ENCODE results near the gene XPO4.

XPO4 gene

DNA sequence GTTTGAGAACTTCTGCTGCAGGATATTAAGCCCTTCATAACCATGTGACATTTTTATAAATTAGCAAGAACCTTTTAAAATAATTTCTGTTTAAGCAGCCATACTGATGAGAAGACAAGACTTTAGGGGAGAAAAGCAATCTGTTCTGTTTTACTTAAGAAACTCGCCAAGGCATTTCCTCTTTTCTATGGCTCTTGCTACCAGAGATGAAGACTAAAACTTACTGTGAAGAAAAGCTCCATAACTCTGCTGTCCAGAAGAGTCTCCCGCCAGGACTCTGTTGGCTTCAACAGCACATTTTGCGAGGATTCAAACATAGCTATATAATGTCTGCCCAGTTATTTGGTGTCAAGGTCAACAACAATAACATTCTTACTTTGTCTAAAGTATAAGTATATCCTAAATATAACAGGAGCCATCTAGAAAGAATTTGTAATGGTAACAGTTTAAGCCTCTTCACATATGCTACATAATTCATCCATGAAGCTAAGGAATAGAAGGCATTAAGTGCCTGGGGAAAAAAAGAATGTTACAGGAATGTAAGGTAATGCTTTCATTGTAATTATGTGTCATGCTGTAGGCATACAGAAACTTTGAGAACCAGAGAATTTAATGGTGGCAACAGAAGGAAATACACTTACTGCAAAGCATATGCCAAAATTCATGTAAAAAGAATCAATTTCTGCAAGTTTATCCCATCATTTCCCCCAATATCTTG is 75.5 kb downstream of the XPO4 start:
- no peak for DNase-seq

DNA sequence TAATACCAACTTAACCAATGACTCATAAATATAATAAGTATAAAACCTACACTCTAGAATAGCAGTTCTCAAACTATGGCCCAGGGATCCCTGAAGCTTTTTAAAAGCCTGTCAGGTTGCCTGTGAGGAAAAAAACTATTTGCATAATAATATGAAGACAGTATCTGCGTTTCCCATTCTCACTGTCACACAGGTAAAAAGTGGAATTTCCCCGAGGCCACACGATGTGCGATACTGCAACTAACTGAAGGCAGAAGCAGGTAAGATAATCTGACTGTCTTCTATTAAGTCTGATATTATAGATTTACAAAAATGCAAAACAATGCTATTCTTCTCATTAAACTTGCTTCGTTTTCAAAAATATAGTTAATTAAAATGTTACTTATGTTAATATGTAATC is 76.2 kb downstream of the XPO4 start:
- DNase-seq, result no peak

DNA sequence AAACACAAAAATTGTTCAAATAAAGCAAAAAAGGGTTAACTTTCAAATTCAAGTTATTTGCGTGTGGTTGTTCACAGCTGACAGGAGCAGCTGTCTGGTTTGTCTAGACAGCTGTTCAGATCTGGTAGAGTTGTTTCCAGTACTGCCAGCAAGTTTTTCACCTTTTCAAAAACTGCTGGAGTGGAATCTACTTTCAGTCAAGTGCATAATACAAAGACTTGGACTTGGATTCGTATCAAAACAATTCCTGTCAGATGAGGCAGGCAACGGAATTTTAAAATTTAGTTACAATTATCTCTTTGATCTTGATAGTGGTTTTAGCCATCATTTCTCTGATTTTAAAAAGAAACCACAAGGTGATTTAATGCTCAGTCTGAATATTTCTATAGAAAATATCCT is 77.1 kb downstream of the XPO4 start:
- DNase-seq, result no peak

DNA sequence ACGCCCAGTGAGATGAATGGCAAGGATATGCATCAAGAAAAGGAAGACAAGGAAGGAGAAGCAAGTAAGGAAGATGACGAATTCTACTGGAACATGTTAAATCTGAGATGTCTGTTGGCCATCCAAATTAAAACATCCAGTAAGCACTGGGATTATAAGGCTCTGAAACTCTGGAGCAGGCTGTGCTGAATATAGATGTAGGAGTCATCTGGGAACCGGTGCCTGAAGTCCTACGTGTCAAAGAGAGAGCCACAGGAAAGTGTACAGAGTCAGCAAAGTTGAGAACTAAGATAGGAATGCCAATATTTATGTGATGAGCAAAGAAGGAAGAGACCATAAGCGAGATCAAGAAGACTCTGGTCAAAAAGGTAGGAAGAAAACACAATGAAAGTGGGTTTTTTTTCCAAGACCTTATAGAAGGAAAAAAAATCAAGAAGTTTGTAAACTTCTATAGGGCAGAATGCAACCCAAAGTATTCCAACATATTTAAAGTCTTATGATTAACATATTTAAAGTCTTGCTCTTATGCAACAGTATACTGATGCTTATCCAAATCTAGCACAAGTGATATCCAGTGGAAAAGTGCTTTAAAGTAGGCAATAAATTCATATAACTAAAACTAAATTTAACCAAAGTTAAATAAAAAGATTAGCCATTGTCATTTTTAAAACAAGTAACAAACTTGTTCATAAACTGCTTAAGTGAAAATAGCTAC is 77.6 kb downstream of the XPO4 start:
- DNase-seq, result no peak

DNA sequence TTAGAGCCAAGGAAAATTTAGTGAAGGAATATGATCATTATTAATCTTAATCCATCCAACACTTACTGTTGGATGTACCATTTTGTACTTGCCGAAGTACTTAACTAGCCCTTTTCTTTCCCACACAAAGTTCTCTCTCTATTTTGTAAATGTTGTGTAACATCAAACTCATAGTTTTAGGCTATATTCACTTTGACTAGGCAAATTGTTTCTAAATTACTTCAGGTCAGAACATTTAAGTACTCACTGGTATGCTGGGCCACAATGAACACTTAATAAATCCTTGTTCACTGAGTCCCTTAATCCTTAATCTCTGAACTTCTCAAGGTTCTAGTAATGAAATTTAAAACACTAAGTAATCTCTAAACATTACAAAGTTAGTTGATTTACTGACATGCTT is 79.5 kb downstream of the XPO4 start:
- no peak for DNase-seq

DNA sequence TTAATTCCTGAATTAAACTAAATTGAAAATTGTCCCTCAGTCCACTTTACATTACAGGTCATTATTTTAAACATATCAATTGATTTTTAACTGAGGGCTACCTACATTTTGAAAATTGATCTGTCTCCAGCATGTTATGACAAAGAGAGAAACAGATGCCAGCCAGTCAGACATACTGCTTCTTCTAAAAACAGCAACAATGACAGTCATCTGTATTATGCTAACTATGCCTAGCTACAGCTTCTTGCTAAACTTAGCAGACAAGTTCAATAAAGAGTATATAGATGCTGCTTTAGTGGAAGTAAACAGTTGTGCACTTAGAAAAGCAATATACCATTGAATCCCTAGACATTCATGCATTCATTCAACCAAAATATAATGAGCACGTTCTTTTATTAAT is 80.1 kb downstream of the XPO4 start:
- no peak for DNase-seq

DNA sequence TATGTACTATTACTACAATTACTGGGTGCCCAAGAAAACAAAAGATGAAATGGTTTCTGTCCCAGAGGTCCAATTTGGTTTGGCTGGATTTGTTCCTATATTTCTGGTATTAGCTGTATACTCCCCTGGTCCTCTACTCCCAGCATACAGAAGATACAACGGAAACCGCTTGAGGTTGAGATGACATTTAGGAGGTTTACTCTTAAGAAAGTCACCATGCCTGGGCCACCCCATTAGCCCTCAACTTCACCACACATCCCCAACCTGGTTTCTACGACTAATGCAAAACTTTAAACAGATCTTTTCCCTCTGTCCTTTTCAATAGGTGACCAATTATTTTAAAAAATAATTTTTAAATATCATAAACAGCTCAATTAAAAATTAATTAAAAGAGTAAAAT is 82.8 kb downstream of the XPO4 start:
- DNase-seq, result no peak

DNA sequence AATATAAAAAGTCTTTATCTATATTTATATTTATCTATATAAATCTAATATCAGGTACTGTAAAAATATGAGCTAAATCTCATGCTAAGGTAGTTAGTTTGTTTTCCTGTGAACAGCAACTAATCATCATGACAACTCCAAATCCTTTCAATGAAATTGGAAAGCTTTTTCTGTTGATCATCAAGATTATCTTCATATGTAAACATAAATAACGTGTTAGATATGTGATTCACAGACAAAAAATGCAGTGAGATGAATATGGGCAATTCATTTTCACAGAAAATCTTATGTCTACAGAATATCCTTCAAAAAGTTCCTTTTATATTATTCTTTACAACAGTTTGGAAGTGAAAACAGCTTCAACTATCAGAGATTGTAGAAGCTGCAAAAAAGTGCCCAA is 87.1 kb downstream of the XPO4 start:
- DNase-seq, result no peak

DNA sequence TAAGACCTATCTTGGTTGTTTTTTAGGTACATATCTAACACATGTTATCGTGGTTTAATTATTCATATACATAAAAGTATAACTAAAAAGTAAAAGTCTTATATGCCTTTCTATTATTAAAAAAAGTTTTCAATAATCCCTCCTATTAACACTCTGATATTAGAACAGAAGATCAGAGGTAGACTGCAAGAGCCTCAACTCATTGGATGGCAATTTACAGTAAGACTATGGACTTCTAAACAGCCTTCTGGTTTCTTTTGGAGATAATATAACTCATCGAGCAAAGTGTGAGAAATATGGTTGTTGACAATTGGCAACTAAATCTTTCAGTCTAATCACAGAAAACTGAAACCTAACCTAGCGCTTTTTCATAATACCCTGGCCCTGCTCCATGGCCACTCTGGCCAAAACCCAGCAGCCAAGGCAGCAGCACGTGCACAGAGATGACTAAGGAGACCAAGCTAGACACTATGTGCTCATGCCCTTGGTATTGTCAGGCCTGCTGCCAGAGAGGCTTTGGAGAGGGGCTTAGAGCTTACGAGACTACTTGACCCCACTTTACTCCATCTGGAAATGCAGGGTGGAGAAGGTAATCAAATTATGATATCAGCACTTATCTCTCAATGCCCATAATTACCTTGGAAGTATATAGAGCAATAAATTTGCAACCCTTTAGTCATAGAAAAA is 88.2 kb downstream of the XPO4 start:
- no peak for DNase-seq

DNA sequence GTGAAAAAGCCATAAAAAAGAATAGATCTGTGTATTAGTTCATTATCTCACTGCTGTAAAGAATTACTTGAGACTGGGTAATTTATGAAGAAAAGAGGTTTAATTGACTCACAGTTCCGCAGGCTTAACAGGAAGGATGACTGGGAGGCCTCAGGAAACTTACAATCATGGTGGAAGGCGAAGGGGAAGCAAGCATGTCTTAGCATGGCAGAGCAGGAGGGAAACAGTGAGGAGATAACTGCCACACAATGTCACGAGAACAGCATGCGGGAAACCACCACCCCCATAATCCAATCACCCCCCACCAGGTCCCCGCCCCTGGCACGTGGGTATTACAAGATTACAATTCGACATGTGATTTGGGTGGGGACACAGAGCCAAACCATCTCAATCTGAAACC is 89.7 kb downstream of the XPO4 start:
- no peak for DNase-seq

DNA sequence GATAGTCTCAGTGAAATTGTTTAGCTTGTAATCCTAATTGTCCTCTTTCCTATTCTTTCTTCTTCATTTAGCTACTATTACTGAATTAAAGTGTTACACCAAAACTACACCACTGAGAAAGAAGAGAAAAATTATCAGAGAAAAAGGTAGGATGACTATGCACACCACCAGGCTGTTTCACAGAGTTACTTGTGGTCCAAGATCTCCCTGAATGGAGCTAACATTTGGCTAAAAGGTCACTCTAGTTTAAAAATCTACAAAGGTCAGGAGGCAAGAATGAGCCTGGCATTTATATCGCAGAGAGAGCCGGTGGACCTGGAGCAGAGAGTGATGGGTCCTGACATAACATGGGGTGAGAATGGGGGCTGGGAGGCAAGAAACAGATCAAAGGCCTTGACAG is 91.7 kb downstream of the XPO4 start:
- no peak for DNase-seq

DNA sequence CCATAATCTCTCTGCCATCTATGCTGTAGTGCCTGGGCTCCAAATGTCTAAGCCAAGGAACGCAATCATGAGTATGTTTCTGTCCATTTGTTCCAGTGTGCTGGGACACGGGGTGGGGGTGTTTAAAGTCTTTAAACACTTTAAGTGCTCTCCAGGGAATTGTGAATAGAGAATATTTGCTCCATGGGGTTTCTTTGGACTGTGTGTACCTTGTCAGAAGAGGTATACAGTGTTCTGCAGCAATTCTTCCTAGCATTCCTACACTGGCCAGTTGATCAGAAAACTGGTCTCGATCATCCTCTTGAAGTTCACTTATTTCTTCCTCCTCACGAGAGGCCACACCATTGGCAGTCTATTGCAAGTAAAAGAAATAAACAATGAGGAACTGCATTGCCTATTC is 93.7 kb downstream of the XPO4 start:
- no peak for DNase-seq

DNA sequence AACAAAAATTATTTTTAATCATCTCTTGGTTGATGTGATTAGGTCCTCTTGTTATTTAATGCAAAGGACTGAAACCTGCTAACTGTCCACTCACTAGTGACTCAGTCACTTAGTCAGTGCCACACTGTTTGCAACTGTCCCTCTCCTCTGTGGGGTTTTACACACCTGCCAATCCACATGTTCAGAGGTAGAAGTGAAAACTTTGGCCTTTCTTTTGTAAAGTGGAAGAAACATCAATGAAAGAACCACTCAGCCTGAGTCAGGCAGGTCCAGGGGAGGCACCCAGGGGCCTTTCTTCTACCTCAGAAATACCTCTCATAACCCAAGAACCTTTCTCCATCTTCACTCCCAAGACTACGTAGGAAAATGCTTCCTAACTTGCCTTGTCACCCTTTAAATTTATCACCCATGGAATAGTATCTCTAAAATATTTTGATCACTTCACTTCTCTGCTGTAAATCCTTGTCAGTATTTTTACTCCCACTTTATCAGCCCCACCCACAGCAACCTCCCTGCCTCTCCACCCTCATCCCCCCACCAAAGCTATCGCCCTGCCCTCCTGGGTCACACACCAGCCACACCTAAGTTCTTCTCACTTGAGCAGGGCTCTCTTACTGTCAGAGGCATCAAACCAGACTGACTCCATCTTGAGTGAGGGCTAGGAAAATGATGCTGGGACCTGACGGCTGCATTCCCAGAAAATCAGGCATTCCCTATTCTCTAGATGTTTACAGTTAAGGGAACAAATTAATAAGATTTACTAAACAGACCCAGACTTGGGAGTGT is 99.2 kb downstream of the XPO4 start:
- no peak for DNase-seq

DNA sequence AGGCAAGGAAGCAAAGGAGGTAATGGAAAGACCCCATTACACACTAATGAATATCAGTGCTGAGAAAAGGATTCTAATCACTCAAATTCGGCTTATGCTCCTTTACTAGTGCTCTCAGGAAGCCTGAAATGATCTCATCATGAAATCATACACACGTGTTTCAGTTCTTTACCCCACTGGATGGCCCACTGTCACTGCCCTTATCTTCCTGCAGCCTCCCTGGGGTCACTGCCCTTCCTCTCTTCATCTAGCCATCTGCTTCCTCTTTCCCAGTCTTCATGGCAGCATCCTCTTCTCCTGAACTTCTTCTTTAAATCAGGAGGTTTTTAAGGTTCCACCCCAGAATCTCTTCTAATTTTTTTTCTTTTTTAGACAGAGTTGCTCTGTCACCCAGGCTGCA is 100.8 kb downstream of the XPO4 start:
- DNase-seq, result no peak

DNA sequence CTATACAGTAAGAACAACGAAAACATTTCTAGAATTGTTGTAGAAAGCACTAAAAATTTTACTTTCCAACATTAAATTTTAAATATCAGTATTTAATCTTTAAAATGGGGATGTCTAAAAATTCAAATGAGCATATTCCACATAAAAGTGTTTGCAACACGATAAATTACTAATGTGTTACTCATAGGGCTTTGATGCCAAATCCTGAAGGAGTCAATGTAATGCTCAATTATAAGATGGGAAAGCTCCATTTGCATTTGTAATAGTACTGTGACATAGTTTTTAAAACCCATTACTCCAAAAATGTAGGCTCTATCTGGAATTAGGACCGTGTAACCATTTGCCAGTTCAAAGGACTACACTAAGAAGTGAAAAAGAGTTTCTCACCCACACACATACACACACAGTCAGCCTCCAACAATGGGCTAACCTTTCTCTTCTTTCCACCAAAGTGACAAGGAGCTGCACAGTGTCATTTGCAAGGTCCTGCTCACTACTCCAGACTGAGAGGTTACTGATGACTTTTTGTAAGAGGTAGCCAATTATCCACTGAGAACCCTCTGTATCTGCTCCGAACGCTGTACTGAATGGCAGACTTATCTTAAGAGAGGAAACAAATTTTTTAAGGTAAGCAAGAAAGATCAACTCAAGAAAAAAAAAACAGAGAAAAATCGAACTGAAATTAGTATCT is 102.7 kb downstream of the XPO4 start:
- DNase-seq, result no peak

DNA sequence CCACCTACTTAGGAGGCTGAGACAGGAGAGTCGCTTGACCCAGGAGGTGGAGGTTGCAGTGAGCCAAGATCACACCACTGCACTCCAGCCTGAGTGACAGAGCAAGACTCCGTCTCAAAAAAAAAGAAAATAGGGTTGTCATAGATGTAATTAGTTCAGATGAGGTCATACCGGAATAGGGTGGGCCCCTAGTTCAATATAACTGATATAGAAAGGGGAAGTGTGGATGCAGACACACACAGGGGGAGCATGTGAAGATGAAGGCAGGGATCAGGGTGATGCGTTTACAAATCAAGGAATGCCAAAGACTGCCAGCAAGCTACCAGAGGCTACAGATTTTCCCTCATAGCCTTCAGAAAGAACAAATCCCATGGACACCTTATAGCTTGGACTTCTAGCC is 104.5 kb downstream of the XPO4 start:
- DNase-seq, result no peak

DNA sequence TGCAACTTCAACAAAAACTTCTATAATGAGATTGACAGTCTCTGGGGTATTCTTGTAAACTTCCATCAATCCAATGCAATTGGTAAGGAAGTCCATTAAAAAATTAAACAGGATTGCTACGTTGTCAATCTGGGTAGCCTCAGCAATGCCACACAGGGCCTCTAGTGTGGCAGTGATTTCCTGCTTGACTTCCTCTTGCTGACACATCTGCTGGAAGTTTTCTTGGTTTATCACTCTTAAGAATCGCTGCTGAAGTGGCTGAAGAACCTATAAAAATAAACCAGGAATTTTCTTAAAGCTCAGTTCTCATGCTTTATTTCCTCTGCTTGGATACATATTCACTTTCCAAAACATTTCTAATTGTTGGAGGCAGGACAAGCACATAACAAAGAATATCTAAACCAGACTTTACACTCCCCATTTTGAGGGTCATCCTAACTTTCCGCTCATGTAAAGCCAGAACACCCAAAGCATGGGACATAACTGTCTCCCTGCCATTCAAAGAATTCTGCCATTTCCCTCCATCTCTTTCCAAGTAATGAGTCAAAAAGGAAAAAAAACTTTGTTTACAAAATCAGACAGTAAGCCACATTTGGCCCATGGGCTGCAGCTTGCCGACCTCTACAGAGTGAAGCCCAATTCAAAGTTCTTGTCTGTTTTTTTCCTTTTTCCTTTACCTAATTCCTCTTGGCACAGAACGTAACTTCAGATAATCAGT is 105.6 kb downstream of the XPO4 start:
- no peak for DNase-seq

DNA sequence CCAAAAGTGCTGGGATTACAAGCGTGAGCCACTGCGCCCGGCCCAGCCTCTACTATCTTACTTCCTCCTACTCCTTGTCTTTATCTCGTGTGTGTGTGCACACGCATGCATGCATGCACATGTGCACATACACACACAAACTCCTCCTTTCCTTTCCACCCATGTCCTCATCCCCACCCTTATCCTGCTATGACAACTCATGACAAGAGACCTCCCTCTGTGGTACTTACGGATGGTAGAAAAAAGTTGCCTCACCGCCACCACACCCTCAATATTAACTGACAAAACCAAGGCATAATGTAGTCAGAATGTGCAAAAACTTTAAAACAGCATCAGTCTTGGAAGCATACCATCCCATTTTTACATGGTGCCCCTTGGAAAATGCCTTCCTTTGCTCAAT is 112.9 kb downstream of the XPO4 start:
- DNase-seq, result no peak

DNA sequence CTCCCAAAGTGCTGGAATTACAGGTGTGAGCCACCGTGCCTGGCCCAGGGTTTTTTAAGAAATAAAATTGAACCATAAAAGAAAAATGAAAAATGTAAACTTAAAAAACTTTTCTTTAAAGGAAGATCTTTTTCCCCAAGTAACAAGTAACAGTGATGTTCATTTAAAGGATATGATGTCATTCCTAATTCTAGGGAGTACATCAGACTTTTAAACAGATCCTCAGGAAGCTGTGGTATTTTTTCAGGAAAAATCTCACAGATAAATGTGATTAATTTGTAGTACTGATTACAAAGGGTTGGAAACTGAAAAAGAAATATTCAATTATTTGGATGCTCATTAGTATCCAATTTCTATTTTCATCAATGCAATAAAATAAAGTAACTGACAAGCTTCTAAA is 114.2 kb downstream of the XPO4 start:
- no peak for DNase-seq

DNA sequence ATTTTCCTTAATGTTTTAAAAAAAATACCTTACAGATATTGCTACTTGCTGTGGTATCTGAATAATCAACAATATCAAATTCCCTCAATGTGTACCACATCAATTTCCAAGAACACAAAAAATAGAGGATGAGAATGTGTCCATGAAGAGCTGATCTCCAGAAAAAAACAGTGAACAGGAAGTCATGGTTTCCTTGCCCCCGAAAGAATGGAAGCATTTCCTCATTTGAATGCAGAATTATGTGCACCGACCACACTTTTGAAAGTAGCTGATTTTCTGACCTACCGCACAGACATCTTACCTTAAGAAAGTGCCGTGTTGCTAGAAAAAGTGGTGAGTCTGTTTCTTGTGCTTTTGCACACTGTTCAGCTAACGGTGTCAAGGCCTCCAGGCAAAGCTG is 115.4 kb downstream of the XPO4 start:
- no peak for DNase-seq

DNA sequence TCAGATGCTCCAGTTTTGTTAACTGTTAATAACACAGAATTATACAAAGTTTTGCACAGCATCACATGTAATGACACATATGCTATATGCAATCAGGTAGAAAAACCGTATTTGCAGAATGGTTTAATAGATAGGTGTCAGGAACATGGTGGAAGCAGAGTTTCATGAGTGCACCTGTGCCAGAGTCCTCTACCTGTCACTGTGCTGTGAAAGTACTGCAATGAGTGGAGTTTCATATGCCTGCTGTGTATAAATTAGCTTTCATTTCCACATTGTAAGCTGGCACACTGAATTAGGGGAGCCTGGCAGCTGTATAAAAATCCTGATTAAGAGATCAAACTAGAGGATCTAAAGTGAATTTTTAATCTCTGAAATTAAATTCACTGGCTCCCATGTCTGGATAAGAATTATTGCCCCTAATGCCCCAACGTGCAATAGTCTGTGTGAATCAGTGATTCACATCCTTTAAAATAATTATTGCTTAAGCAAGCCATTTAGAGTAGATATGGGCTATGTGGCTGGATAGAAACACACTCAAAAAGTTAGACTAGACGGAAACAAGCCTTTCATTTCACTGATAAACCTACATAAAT is 120.3 kb downstream of the XPO4 start:
- no peak for DNase-seq

DNA sequence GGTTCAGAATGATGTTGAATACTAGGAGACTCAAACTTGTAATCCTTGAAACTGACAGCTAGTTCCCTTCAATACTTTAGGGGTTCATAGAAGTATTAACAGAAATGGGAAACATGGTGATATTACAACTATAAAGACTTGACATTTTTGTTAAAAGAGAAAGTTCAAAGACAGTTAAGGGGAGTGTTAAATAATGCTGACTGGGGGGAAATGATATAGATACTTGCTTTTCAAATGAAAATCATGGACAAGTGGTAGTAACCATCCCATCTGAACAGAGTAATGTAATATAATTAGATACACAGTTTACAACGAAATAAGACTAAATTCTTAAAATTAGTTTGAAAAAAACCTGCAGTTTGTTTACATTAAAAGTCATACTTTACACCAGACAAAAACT is 122.2 kb downstream of the XPO4 start:
- no peak for DNase-seq
